H1 (cell line): ENCODE measurements around the gene GATA1. TPM values are rescaled to one million over a fixed set of nuclear protein-coding genes. Genes with fewer than 3 reads are reported as not detected.

ENCODE experiments used
- CTCF ChIA-PET: fragments of 300-600 bp; sonication (Branson Sonifier 250); formaldehyde crosslinking; loops from one replicate; lab custom pipeline; 2021; ENCODE audit not compliant: partially characterized antibody; lab: Charles Lee
- POLR2A ChIA-PET: fragments of 300-600 bp; sonication (Branson Sonifier 250); formaldehyde crosslinking; loops from one replicate; lab custom pipeline; 2021; ENCODE audit warnings: inconsistent platforms; ENCODE audit not compliant: partially characterized antibody; lab: Charles Lee
- DNase-seq, 2 experiments: peaks; one replicate each; pipeline versions ENCODE4 v3.0.0 to v3.0.0-alpha.2; 2010 to 2022; ENCODE audit warnings: low spot score in 2 of 2, low read depth in 1 of 2, mixed read lengths in 1 of 2
- FAIRE-seq: peaks from 2 replicates; lab custom pipeline; 2011; peaks lifted over from hg19 to GRCh38; lab: Jason Lieb, UNC
- H2AFZ ChIP-seq: 2 replicates; pipeline ENCODE4 v1.8.1; 2012; ENCODE audit warnings: low read length, inconsistent platforms
- H2AK5ac ChIP-seq: 2 replicates; pipeline ENCODE4 v1.6.1; 2013; ENCODE audit warnings: low read depth, low read length
- H2BK120ac ChIP-seq: replicated peaks from 2 replicates; pipeline ENCODE3; 2013; ENCODE audit warnings: low read depth, low read length, inconsistent platforms
- H2BK12ac ChIP-seq: 2 replicates; pipeline ENCODE4 v1.6.1; 2013; ENCODE audit warnings: low read depth, low read length
- H2BK15ac ChIP-seq: 2 replicates; pipeline ENCODE4 v1.6.1; 2013; ENCODE audit warnings: low read length
- H2BK20ac ChIP-seq: 2 replicates; pipeline ENCODE4 v1.6.1; 2013; ENCODE audit warnings: low read length
- H2BK5ac ChIP-seq: 2 replicates; pipeline ENCODE4 v1.6.1; 2013; ENCODE audit warnings: low read depth, low read length
- H3K14ac ChIP-seq: 2 replicates; pipeline ENCODE4 v1.6.1; 2013; ENCODE audit warnings: inconsistent platforms; ENCODE audit not compliant: insufficient read length
- H3K18ac ChIP-seq: 2 replicates; pipeline ENCODE4 v1.6.1; 2013; ENCODE audit warnings: low read length; ENCODE audit errors: extremely low read depth
- H3K23ac ChIP-seq: 2 replicates; pipeline ENCODE4 v1.6.1; 2013; ENCODE audit warnings: inconsistent platforms; ENCODE audit not compliant: insufficient read length
- H3K23me2 ChIP-seq: 2 replicates; pipeline ENCODE4 v1.6.1; 2013; ENCODE audit warnings: low read depth, low read length
- H3K27ac ChIP-seq: 2 replicates; pipeline ENCODE4 v1.6.1; 2011; ENCODE audit warnings: low read depth, low read length, inconsistent platforms
- H3K27me3 ChIP-seq, 4 experiments: replicated peaks in 1 of 4; 1 replicate in 1 of 4; 2 replicates in 3 of 4; pipeline versions ENCODE4 v1.6.1 to v1.8.1; 2011 to 2013; ENCODE audit warnings: low read length in 3 of 4, mild to moderate bottlenecking in 3 of 4, inconsistent platforms in 2 of 4, mixed read lengths in 2 of 4, moderate library complexity in 1 of 4; ENCODE audit not compliant: control insufficient read depth in 3 of 4, insufficient read depth in 3 of 4; ENCODE audit errors: extremely low read depth in 1 of 4
- H3K36me3 ChIP-seq, 4 experiments: 2 replicates each; pipeline versions ENCODE4 v1.6.1 to v1.8.1; 2011 to 2013; ENCODE audit warnings: mild to moderate bottlenecking in 4 of 4, low read length in 3 of 4, moderate library complexity in 2 of 4, control low read depth in 1 of 4, inconsistent platforms in 1 of 4; ENCODE audit not compliant: insufficient read depth in 4 of 4, control insufficient read depth in 2 of 4
- H3K4ac ChIP-seq: replicated peaks from 2 replicates; pipeline ENCODE3; 2013; ENCODE audit warnings: low read length, low read depth, mixed read lengths, inconsistent platforms; ENCODE audit not compliant: insufficient read length
- H3K4me1 ChIP-seq, 4 experiments: replicated peaks in 1 of 4; 1 replicate in 1 of 4; 2 replicates in 3 of 4; pipeline versions ENCODE4 v1.6.1 to v1.8.1; 2011 to 2013; ENCODE audit warnings: low read length in 3 of 4, inconsistent platforms in 2 of 4, mixed read lengths in 1 of 4; ENCODE audit not compliant: insufficient read depth in 4 of 4, control insufficient read depth in 3 of 4
- H3K4me2 ChIP-seq, 2 experiments: 2 replicates each; pipeline versions ENCODE4 v1.6.1 to v1.8.1; 2011 to 2013; ENCODE audit warnings: low read depth in 2 of 2, low read length in 2 of 2, control low read depth in 1 of 2, inconsistent platforms in 1 of 2, mild to moderate bottlenecking in 1 of 2; ENCODE audit not compliant: insufficient read depth in 1 of 2
- H3K4me3 ChIP-seq, 4 experiments: fragments of 200-600, 300-600 bp in 1 of 4; sonication (generic), shearing (Covaris generic), sonication (Bioruptor Twin) in 1 of 4; 2 replicates each; pipeline versions ENCODE4 v1.5.1 to v1.8.1; 2011 to 2016; ENCODE audit warnings: low read length in 4 of 4, low read depth in 3 of 4, control low read depth in 2 of 4, inconsistent platforms in 2 of 4, mild to moderate bottlenecking in 2 of 4, mixed read lengths in 1 of 4, moderate library complexity in 1 of 4; ENCODE audit not compliant: insufficient read depth in 2 of 4; ENCODE audit errors: extremely low read depth in 1 of 4
- H3K56ac ChIP-seq: replicated peaks from 2 replicates; pipeline ENCODE3; 2013; ENCODE audit warnings: low read depth, mild to moderate bottlenecking, mixed read lengths, low read length, inconsistent platforms; ENCODE audit not compliant: insufficient read length
- H3K79me1 ChIP-seq: 2 replicates; pipeline ENCODE4 v1.6.1; 2013; ENCODE audit warnings: low read depth, low read length, control low read depth
- H3K79me2 ChIP-seq, 2 experiments: 2 replicates each; pipeline versions ENCODE4 v1.6.1 to v1.8.1; 2012 to 2013; ENCODE audit warnings: low read length in 2 of 2, mild to moderate bottlenecking in 2 of 2, inconsistent platforms in 1 of 2; ENCODE audit not compliant: insufficient read depth in 2 of 2, control insufficient read depth in 1 of 2
- H3K9ac ChIP-seq, 4 experiments: replicated peaks in 1 of 4; 1 replicate in 1 of 4; 2 replicates in 3 of 4; pipeline versions ENCODE4 v1.6.1 to v1.8.1; 2011 to 2013; ENCODE audit warnings: low read depth in 3 of 4, low read length in 3 of 4, control low read depth in 2 of 4, mild to moderate bottlenecking in 2 of 4, moderate library complexity in 2 of 4, inconsistent platforms in 1 of 4; ENCODE audit errors: extremely low read depth in 1 of 4
- H3K9me3 ChIP-seq, 2 experiments: 2 replicates each; pipeline versions ENCODE4 v1.6.1 to v1.8.1; 2012 to 2013; ENCODE audit warnings: mild to moderate bottlenecking in 2 of 2, moderate library complexity in 2 of 2, control low read depth in 1 of 2, inconsistent platforms in 1 of 2, low read depth in 1 of 2, low read length in 1 of 2, mixed read lengths in 1 of 2; ENCODE audit not compliant: insufficient read depth in 2 of 2
- H4K20me1 ChIP-seq, 2 experiments: replicated peaks in 1 of 2; 2 replicates each; pipeline versions ENCODE3 to v1.8.1; 2011 to 2013; ENCODE audit warnings: inconsistent platforms in 2 of 2, low read length in 2 of 2, mild to moderate bottlenecking in 1 of 2; ENCODE audit not compliant: insufficient read depth in 2 of 2, control insufficient read depth in 1 of 2
- H4K5ac ChIP-seq: 2 replicates; pipeline ENCODE4 v1.6.1; 2013; ENCODE audit warnings: low read length, low read depth, mixed read lengths, inconsistent platforms; ENCODE audit not compliant: insufficient read length
- H4K8ac ChIP-seq: 2 replicates; pipeline ENCODE4 v1.8.0; 2013; ENCODE audit warnings: mild to moderate bottlenecking, moderate library complexity, low read length, inconsistent platforms; ENCODE audit not compliant: insufficient read depth; ENCODE audit errors: extremely low read depth
- H4K91ac ChIP-seq: replicated peaks from 2 replicates; pipeline ENCODE3; 2013; ENCODE audit warnings: low read length, mixed read lengths, inconsistent platforms; ENCODE audit not compliant: insufficient read length
- ATF2 ChIP-seq: IDR thresholded peaks from 2 replicates; pipeline ENCODE4 v1.6.1; 2012; ENCODE audit warnings: low read length, inconsistent platforms
- CREB1 ChIP-seq: IDR thresholded peaks from 2 replicates; pipeline ENCODE4 v1.6.1; 2012; ENCODE audit warnings: inconsistent platforms
- CTBP2 ChIP-seq: IDR thresholded peaks from 2 replicates; pipeline ENCODE4 v1.7.0; 2011; ENCODE audit warnings: borderline replicate concordance, mild to moderate bottlenecking, moderate library complexity, mixed read lengths, low read length; ENCODE audit not compliant: insufficient read depth, insufficient read length
- HDAC6 ChIP-seq: IDR thresholded peaks from one replicate; pipeline ENCODE4 v1.7.1; 2012; ENCODE audit warnings: low read depth, mild to moderate bottlenecking, inconsistent platforms, low read length, moderate library complexity
- KDM5A ChIP-seq: fragments of 200-600 bp; IDR thresholded peaks from 2 replicates; pipeline ENCODE4 v1.7.1; 2012; ENCODE audit warnings: mild to moderate bottlenecking, low read length, inconsistent platforms, mixed read lengths
- MAFK ChIP-seq: IDR thresholded peaks from 2 replicates; pipeline ENCODE4 v1.6.1; 2012; ENCODE audit warnings: low read depth, mild to moderate bottlenecking, improper control_type of control experiment, low read length
- POLR2A ChIP-seq, 2 experiments: IDR thresholded peaks; 1 replicate in 1 of 2; 2 replicates in 1 of 2; pipeline ENCODE4 v1.6.1; 2011; ENCODE audit warnings: low read depth in 2 of 2, low read length in 2 of 2, mild to moderate bottlenecking in 2 of 2; ENCODE audit errors: control extremely low read depth in 1 of 2
- SP4 ChIP-seq: IDR thresholded peaks from 2 replicates; pipeline ENCODE4 v1.6.1; 2012; ENCODE audit warnings: low read length, inconsistent platforms
- WGBS, 2 experiments: shearing (Covaris generic) in 1 of 2; methylation state at CpG; one replicate each; pipeline versions ENCODE4 v1.1.6 to v1.1.7; 2013 to 2015; ENCODE audit warnings: low lambda C conversion rate in 2 of 2, mixed read lengths in 2 of 2, inconsistent platforms in 1 of 2, low coverage in 1 of 2, missing lambda C conversion rate in 1 of 2; ENCODE audit not compliant: insufficient replicate concordance in 2 of 2, insufficient coverage in 1 of 2, insufficient read length in 1 of 2; ENCODE audit errors: extremely low coverage in 1 of 2, missing lambda C conversion rate in 1 of 2; 5-methylcytosine and 5-hydroxymethylcytosine counted together
- long read RNA-seq, 2 experiments: library from RNA in 1 of 2; library from capped mRNA in 1 of 2; stranded (forward); transcript quantifications; one replicate each; pipeline ENCODE4 v2.0.0, GENCODE V29; 2021; ENCODE audit warnings: inconsistent platforms in 1 of 2
- polyA minus RNA-seq, 3 experiments: library from RNA; depleted of rRNA, polyadenylated mRNA; stranded (reverse); fragments of >200 nt; gene quantifications; 1 replicate in 2 of 3; 2 replicates in 1 of 3; pipeline ENCODE4 v1.2.3, GENCODE V29; 2011
- polyA plus RNA-seq, 7 experiments: library from polyadenylated mRNA; depleted of rRNA in 3 of 7; stranded (reverse) in 5 of 7; unstranded in 2 of 7; fragments of >200 nt in 5 of 7; fragments of 200-250 nt in 2 of 7; gene quantifications; 1 replicate in 5 of 7; 2 replicates in 1 of 7; 4 replicates in 1 of 7; pipeline versions ENCODE4 v1.2.1 to v1.2.3, GENCODE V29; 2011 to 2013; ENCODE audit warnings: missing spikeins in 2 of 7, mixed read lengths in 2 of 7
- total RNA-seq: library from RNA; stranded (reverse); fragmentation: NEBNext Ultra II Directional; extraction: Animal tissue kit (Norgen Biotek cat#: 25700); gene quantifications from 2 replicates; pipeline ENCODE4 v1.2.1, GENCODE V29; 2021

GATA1 gene
- total RNA-seq, result not detected in 2 replicates
- polyA plus RNA-seq (2011; rRNA removed), result 0.05 TPM in 2 replicates
- polyA plus RNA-seq (2011; cell fraction: cytosol; rRNA removed), result 0.06 TPM
- polyA plus RNA-seq (2011; cell fraction: nucleus; rRNA removed), result not detected
- not detected in 4 replicates for polyA plus RNA-seq (2012, experiment 1 of 2)
- not detected for polyA plus RNA-seq (2012, experiment 2 of 2)
- polyA plus RNA-seq (2013, experiment 1 of 2), result not detected
- not detected for polyA plus RNA-seq (2013, experiment 2 of 2)
- not detected in 2 replicates for polyA minus RNA-seq (2011; rRNA and poly(A)+ RNA removed)
- polyA minus RNA-seq (2011; cell fraction: cytosol; rRNA and poly(A)+ RNA removed), result not detected
- polyA minus RNA-seq (2011; cell fraction: nucleus; rRNA and poly(A)+ RNA removed), result not detected
- long read RNA-seq, experiment 1, result 0 reads
- long read RNA-seq, experiment 2, result 0 reads

- DNase-seq, result no peak
- no peaks in the 10 kb centered on the region for H3K79me2 ChIP-seq
Observed at GRCh38 chrX:48786341-48786800, at the start of gene GATA1. GATA1 (plus strand) TSS chrX:48786590; CDS start chrX:48791110, 4,520 bp downstream.

More at GRCh38 chrX:48786341-48786800, at the start of gene GATA1:
- Histone ChIP-seq H3K4ac (no peak within 1 kb of the TSS), H3K9me3 (no peaks in the 10 kb centered on the region), H2BK12ac (no peak within 1 kb of the TSS), H3K14ac (no peak within 1 kb of the TSS), H3K4me1 (no peaks in the 10 kb centered on the region), H2AK5ac (no peak within 1 kb of the TSS), H4K8ac (no peak within 1 kb of the TSS), H3K27ac (no peak within 1 kb of the TSS), H3K36me3 (no peaks in the 10 kb centered on the region), H4K91ac (no peak within 1 kb of the TSS), H3K4me3 (no peak within 1 kb of the TSS), H3K27me3 (no peaks in the 10 kb centered on the region), H4K5ac (no peak within 1 kb of the TSS), H3K79me1 (no peaks in the 10 kb centered on the region), H2BK15ac (no peak within 1 kb of the TSS), H3K23ac (no peak within 1 kb of the TSS), H3K4me2 (no peak within 1 kb of the TSS), H3K56ac (no peak within 1 kb of the TSS), H2BK5ac (no peak within 1 kb of the TSS), H2AFZ (no peak within 1 kb of the TSS), H3K23me2 (no peaks in the 10 kb centered on the region), H2BK120ac (no peak within 1 kb of the TSS), H3K9ac (no peak within 1 kb of the TSS), H2BK20ac (no peak within 1 kb of the TSS), H3K18ac (no peak within 1 kb of the TSS), H4K20me1 (no peaks in the 10 kb centered on the region)
- CTCF ChIA-PET, result no interaction called here
- POLR2A ChIA-PET, result no interaction called here
- TF ChIP-seq CREB1 (no peak), CTBP2 (no peak), KDM5A (no peak), SP4 (no peak), ATF2 (no peak), MAFK (no peak), POLR2A (IDR thresholded peaks at IDR 0.05; ENCODE audit: control extremely low read depth in 1 of 2, low read depth in 2 of 2, low read length in 2 of 2) (no peak), HDAC6 (no peak)
- WGBS, 2 experiments, result 89% methylated on average over 3 of the region's 7 CpGs; no CpG with 5 or more reads in 1 of the 2 experiments
- FAIRE-seq, result no peak
